Dedifferentiated amniotic fluid mesenchymal stem cell (primary cell): ENCODE data around the gene OR51D1.

Experiments
- DNase-seq: peaks from one replicate; pipeline ENCODE4 v3.0.0-alpha.2; 2016; ENCODE audit errors: extremely low spot score

Gene OR51D1

GRCh38 chr11:4636962-4637661 lies at the start of gene OR51D1:
Gene OR51D1 (plus strand): TSS chr11:4637477. CDS start chr11:4639791, 2,314 bp downstream.
- peak; percentile 31 for DNase-seq

DNA sequence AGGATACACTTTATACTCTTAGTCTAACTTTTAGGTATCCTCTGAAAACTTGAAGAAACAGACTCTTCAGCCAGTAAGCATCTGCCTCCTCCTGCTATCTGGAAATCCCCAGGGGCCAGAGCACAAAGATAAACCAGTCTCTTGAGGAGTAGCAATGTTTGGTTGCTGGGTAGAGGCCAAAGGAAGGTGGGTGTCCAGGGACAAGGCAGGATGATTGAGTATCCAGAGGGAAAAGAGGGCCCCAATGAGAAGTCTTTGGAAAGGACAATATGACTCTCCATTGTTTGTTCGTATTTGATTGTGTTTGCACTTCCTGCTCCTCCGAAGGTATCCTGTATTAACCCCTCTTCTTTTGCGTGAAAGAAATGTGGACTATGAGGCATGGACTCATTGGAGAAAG lies 48.3 kb upstream of the OR51D1 start:
- DNase-seq = no peak

- DNase-seq = no peak
Observed at GRCh38 chr11:4593739-4594138, 43.5 kb upstream of the OR51D1 start, which contains the start of gene OR52I1. Gene OR52I1 (plus strand): TSS chr11:4594039. CDS start chr11:4594039, 0 bp downstream.

GRCh38 chr11:4605057-4605456 lies 32.2 kb upstream of the OR51D1 start:
- DNase-seq = no peak

GRCh38 chr11:4606231-4607015 lies 30.9 kb upstream of the OR51D1 start:
- no peak for DNase-seq

- no peak for DNase-seq
Observed at GRCh38 chr11:4607096-4607495, 30.2 kb upstream of the OR51D1 start.

GRCh38 chr11:4607781-4608666 lies 29.3 kb upstream of the OR51D1 start, which contains the start of gene TRIM68:
Gene TRIM68 (minus strand): TSS chr11:4608231. CDS start chr11:4605504, 2,727 bp downstream.
- DNase-seq = peak; percentile 96

DNA sequence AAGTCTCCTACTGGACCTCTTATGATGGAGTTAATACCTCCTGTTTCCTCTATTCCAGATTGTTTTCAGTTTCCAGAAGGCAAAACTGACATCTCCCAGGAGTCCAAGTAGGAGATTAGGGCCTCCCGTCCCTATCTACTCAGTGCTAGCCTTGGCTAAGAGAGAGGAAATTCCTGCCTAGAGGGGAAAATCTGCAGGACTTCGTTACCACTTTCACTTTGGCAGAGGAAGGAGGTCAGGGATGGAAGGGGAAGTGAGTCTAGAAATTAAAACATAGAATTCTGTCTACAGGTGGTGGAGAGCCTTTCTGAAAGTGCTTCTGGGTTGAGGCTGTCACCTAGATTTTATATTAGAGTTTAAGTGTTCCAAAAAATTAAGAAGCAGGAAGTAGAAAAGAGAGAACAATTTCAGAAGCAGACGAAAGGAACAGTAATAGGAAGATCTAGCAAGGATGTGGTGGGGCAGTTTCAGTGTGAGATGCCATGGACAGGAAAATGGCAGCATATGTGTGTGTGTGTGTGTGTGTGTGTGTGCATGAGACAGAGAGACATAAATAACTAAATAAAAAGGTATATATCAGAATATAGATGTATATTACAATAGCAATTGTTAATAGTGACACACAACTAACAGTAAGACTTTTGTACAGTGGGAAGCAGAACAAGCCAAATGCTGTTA lies 26.9 kb upstream of the OR51D1 start:
- DNase-seq = no peak

- DNase-seq = no peak
Observed at GRCh38 chr11:4611986-4612385, 25.3 kb upstream of the OR51D1 start.

- no peak for DNase-seq
Observed at GRCh38 chr11:4615856-4616444, 21.3 kb upstream of the OR51D1 start.

DNA sequence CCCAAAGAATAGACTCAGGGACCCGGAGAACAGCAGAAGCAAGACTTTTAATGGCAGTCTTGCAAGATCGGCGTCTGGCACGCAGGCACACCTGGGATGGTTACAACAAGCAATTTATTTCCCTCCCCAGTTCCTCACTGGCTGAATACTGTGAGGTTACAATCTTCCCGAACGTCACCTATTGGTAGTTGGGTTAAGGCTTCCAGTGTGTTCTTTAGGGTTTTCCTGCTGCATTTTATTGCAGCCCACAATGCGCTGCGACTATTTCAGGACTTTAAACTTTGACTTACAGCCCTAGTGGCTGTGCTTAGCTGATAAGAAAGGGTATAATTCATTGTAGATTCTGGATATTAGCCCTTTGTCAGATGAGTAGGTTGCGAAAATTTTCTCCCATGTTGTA lies 17.8 kb upstream of the OR51D1 start:
- no peak for DNase-seq

GRCh38 chr11:4626207-4627099 lies 10.8 kb upstream of the OR51D1 start:
- peak; percentile 31 for DNase-seq

GRCh38 chr11:4636136-4636535 lies 1.1 kb upstream of the OR51D1 start:
- DNase-seq = no peak

- DNase-seq = no peak
Observed at GRCh38 chr11:4637662-4638047, 378 bp downstream of the OR51D1 start.

DNA sequence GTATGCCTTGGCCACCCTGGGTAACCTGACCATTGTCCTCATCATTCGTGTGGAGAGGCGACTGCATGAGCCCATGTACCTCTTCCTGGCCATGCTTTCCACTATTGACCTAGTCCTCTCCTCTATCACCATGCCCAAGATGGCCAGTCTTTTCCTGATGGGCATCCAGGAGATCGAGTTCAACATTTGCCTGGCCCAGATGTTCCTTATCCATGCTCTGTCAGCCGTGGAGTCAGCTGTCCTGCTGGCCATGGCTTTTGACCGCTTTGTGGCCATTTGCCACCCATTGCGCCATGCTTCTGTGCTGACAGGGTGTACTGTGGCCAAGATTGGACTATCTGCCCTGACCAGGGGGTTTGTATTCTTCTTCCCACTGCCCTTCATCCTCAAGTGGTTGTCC lies 2.7 kb downstream of the OR51D1 start:
- DNase-seq = no peak

- DNase-seq = no peak
Observed at GRCh38 chr11:4641501-4641900, 4.2 kb downstream of the OR51D1 start.

DNA sequence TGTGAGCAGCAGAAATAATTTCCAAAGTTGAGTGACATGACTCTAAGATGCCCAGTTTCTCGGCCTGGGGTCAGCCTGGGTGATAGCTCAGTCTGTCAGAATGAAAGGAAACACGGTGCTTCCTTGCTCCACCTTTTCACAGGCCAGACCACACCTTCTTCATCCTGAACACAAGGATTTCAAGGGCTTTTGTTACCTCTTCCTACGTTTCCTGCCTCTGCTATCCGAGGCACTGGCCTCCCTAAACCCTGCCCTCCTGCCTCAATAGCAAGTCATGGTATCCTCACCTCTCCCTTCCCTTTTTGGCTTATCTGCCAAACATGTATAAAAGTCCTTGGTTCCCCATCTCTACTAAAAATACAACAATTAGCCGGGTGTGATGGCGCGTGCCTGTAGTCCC lies 4.8 kb downstream of the OR51D1 start:
- no peak for DNase-seq

- no peak for DNase-seq
Observed at GRCh38 chr11:4643076-4643475, 5.8 kb downstream of the OR51D1 start.

DNA sequence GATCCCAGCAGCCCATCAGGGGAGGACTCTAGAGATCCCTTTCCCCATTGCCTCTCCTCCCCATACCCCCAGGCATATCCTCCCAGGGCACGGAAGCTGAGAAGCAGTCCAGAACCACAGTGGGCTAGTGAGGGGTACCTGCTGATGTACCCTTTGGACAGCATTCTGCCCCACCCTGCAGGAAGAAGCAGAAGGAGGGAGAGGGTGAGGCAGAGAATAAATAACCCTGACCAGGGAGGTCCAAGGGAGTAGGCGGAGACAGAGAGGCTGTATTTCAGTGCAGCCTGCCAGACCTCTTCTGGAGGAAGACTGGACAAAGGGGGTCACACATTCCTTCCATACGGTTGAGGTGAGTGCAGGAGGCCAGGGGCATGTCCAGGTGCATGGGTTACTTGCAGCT lies 6.4 kb downstream of the OR51D1 start, which contains the start of gene OR51E1:
Gene OR51E1 (plus strand): TSS at position 301 of the 400 bp plus-strand sequence. CDS start 8,545 bp downstream, outside the sequence.
- no peak for DNase-seq

GRCh38 chr11:4644233-4644632 lies 7.0 kb downstream of the OR51D1 start:
- no peak for DNase-seq
